GM11168 (cell line): ENCODE results near the gene GCM1.

Experiments
- in situ Hi-C: fragments of 300-500 bp; cut with MboI; formaldehyde crosslinking; loops from one replicate; pipeline ENCODE4 v1.12.0; 2022; ENCODE audit warnings: low sequenced_read_pairs; ENCODE audit not compliant: unreplicated experiment

GCM1 gene

DNA sequence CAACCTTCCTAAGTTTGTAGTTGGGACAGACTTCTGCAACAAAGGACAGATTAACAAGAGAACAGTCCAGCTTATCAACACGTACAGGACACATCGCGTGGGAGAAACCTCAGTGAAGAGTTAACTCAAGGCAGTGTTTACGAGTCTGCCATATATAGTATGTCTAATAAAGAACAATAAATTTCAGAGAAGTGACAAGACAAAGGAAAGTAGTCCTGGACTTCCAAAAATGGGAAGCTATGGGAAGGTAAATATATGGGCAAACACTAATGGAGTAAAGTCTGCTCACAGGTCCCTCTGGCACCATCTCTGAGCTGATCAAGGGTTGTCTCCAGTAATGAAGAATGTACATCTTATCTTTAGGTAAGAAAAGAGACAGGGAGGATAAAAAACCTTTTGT lies 34.9 kb downstream of the GCM1 start:
- in situ Hi-C loops = no loop called here

- in situ Hi-C loops = no loop called here
Observed at GRCh38 chr6:53112871-53113270, 35.8 kb downstream of the GCM1 start.

GRCh38 chr6:53112404-53112803 lies 36.2 kb downstream of the GCM1 start:
- in situ Hi-C loops = no loop called here

DNA sequence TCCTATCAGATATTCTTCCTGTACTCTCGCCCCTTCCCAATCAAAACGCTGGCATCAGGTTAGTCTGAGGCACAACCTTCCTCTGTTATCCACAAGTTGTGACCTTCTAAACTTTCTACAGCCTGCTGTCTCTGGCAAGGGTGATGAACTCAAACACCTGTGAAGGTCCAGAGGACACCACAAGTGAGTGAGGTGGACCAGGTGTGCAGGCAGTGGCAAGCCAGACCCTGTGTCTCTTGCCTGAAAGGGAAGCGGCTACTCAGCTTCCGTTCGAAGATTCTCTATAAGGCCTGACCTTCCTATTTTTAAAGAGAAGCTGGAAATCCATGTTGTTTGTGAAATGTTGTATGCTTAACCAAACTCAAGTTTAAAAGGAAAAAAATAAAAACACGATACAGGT lies 36.8 kb downstream of the GCM1 start:
- in situ Hi-C loops = no loop called here

- in situ Hi-C loops = no loop called here
Observed at GRCh38 chr6:53109612-53110011, 39.0 kb downstream of the GCM1 start.

- in situ Hi-C loops = no loop called here
Observed at GRCh38 chr6:53107091-53107490, 41.5 kb downstream of the GCM1 start.

DNA sequence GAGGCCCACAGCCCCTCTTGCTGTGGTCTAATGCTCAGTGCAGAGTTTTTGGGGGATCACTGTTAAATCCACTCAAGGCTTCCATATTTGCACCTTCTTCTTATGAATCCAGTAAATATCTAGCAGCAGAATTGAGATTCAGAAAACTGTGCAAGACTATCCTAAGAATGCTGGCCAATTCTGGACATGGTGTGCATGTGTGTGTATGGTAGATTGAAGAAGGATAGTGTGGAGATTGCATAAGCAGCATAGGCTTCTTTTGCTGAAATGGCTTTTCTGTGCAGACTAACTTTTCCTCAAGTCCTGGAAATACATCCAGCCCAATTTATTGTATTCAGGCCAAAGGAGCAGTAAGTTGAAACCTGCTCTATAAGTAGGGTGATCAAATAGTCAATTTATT lies 43.7 kb downstream of the GCM1 start:
- in situ Hi-C loops = no loop called here

- in situ Hi-C loops = no loop called here
Observed at GRCh38 chr6:53103993-53104675, 44.5 kb downstream of the GCM1 start.

DNA sequence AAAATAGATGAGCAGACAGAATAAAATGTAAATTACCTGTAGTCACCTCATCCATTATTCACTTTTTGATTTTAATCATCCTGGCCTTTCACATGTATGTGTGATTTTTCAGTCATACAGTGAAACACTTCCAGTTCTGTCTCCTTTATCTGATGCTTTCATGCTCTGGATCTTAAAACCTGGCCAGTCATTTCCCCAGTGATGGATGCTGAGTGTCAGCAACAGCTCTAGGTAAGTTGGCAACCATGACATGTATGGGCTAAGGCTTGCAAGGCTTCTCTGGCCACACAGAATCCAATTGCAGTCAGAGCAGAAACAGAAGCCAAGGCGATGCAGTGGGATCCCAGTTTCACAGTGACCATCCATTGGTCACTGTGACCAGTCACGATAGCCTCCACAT lies 47.6 kb downstream of the GCM1 start:
- in situ Hi-C loops = no loop called here

DNA sequence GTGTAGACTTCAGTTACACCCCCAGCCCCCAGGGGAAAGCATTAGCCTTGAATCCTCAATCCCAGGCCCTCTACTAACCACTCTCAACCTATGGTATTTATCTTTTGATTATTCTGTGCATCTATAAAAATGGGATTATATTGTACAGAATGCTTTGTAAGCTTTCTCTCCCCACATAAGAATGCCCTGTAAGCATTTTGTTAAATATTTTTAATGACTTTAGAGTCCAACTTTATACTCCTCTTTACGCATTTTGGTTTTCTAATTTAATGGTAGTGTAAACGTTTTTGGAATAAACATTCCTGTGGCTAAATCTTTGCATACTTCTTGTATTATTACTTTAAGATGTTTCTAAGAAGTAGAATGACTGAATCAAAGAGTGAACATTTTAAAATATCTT lies 48.1 kb downstream of the GCM1 start:
- in situ Hi-C loops = no loop called here

DNA sequence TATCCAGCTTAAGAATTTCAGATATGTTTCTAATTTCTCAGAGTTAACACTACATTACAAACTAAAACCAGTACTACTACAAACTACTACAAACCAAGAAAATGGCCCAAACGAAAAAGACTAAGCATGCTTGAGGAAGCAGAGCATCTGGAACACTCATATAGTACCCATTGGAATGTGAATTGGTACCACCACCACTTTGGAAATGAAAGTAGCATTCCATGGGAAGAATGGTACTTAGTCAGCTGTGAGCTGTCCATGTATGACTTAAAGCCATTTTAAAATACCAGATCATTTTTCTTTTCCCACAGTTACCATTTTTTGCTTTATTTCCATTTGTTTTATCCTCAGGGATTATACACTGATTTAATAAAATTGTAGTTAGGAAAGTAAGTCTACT lies 52.9 kb downstream of the GCM1 start:
- in situ Hi-C loops = no loop called here

DNA sequence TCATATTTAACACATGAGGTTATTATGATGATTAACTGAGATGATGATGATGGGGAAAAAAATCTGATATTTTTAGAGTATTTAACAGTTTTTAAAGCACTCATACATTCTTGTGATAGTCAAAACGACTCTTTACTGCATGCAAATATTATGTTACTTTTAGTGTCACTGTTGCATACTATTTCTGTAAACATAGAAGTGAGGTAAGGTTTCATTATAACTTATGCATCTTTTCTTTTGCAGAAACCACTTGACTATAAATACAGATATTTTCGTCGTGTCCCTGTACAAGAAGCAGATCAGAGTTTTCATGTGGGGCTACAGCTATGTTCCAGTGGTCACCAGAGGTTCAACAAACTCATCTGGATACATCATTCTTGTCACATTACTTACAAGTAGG lies 53.4 kb downstream of the GCM1 start:
- in situ Hi-C loops = no loop called here

DNA sequence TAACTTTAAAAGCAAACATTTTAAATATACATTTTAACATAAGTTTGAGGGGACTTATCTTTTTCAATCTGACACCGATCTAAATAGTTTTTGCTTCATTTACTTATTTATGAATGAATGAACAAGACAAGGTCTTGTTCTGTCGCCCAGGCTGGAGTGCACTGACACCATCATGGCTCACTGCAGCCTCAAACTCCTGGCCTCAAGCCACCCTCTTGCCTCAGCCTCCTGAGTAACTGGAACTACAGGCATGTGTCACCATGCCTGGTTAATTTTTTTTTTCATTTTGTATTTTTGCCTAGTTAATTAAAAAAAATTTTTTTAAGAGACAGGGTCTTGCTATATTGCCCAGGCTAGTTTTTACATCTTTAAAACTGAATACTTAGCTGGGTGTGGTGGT lies 58.1 kb downstream of the GCM1 start:
- in situ Hi-C loops = no loop called here

DNA sequence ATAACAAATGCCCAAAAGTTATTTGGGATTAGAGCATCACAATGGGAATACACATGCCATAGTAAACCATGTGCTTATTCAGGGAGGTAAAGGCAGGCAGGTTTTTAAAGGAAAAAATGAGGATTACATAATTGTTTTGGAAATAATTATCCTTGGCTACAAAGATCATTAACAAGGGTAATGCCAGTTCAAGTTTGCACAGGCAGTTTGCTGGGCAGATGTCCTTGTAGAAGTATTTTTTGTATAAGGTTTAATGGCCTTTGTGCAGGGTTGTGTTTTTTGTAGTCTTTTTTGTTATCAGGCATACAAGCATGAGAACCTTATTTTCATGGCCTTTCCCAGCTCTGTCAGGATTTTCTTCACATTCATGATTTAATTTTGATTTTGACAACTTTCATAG lies 58.7 kb downstream of the GCM1 start:
- in situ Hi-C loops = no loop called here

DNA sequence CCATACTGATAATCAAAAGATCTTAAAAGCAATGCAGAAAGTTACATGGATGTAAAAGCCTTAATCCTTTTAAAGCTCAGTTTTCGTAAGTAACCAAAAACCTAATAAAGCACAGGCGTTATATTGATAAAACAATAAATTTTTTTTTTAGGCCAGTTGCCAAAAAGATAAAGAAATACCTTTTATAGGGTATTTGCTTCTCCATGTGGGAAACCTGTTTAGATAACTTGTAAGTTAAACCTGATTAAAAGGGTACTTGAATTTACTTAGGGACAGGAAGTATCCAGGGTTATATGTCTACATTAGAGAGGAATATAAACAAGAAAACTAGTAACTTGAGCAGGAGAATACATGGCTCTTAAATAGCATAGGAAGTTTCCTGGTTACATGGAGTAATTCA lies 62.3 kb downstream of the GCM1 start:
- in situ Hi-C loops = no loop called here

DNA sequence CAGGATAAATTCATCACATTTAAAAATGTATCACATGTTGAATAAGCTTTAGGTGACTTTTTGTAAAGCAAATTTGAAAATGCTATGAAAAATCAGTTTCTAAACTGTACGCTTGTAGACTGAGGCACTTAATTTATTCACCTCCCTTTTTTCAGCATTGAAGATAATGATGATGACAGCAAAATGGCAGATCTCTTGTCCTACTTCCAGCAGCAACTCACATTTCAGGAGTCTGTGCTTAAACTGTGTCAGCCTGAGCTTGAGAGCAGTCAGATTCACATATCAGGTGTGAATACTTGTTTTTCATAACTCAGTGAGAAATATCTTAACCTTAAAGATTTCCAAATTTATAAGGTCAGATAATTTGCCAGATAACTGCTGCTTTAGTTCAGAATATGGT lies 67.8 kb downstream of the GCM1 start:
- in situ Hi-C loops = no loop called here
